ENCODE data around the gene RARG.

RARG gene

DNA sequence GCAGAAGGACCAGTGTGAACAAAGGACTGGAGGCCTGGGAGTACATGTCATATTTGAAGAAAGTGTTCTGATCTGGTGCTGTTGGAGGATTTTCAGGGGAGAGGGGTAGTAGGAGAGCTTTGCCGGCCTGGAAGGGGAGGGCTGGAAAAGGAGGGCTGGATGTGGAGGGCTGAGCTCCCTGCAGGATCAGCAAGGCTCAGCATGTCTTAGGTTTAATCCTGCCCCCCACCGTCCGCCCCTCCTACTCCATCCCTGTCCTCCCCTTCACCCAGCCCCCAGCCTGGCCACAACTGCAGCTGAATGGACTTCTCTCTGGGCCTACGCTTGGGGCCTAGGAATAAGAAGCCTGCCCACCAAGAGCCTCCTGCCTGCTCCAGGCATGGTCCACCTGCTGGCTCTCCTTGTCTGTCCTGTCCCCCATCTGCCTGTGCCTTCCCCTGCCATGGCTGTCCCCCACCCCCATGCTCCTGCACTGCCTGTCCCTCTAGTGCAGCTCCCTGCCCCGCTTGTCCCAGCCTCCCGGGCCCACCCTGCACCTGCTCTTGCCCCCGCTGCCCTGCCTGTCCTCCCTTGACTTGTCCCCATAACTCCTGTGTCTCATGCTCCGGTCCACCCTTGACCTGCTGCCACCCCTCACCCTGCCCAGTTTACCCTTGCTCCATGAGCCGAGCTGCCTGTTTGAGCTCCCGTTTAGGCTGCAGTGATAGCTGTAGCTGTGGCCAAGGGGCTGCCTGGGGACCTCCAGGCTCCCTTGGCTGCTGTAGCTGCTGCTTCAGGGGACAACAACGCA lies 9.8 kb upstream of the RARG start:
- TF ChIP-seq TAF1 (IDR thresholded peaks at IDR 0.05; ENCODE audit: borderline replicate concordance, insufficient read depth, low read length) (no peak), SIN3A (IDR thresholded peaks at IDR 0.05; ENCODE audit: borderline replicate concordance, insufficient read depth, low read length) (no peak), FOXP2 (optimal IDR thresholded peaks at IDR 0.05; ENCODE audit: borderline replicate concordance, extremely low read depth, extremely low read length, insufficient read depth) (no peak), POLR2AphosphoS5 (IDR thresholded peaks at IDR 0.05; ENCODE audit: low read depth, low read length) (no peak)
- TF ChIP-seq, protein P1, sequence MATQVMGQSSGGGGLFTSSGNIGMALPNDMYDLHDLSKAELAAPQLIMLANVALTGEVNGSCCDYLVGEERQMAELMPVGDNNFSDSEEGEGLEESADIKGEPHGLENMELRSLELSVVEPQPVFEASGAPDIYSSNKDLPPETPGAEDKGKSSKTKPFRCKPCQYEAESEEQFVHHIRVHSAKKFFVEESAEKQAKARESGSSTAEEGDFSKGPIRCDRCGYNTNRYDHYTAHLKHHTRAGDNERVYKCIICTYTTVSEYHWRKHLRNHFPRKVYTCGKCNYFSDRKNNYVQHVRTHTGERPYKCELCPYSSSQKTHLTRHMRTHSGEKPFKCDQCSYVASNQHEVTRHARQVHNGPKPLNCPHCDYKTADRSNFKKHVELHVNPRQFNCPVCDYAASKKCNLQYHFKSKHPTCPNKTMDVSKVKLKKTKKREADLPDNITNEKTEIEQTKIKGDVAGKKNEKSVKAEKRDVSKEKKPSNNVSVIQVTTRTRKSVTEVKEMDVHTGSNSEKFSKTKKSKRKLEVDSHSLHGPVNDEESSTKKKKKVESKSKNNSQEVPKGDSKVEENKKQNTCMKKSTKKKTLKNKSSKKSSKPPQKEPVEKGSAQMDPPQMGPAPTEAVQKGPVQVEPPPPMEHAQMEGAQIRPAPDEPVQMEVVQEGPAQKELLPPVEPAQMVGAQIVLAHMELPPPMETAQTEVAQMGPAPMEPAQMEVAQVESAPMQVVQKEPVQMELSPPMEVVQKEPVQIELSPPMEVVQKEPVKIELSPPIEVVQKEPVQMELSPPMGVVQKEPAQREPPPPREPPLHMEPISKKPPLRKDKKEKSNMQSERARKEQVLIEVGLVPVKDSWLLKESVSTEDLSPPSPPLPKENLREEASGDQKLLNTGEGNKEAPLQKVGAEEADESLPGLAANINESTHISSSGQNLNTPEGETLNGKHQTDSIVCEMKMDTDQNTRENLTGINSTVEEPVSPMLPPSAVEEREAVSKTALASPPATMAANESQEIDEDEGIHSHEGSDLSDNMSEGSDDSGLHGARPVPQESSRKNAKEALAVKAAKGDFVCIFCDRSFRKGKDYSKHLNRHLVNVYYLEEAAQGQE (IDR thresholded peaks at IDR 0.05; ENCODE audit: insufficient read depth in 1 of 2, low read depth in 2 of 2, low read length in 2 of 2) = no peak

GRCh38 chr12:53239643-53240258 lies 7.7 kb upstream of the RARG start:
- TF ChIP-seq POLR2AphosphoS5 (IDR thresholded peaks at IDR 0.05; ENCODE audit: low read depth, low read length) (no peak), FOXP2 (optimal IDR thresholded peaks at IDR 0.05; ENCODE audit: borderline replicate concordance, extremely low read depth, extremely low read length, insufficient read depth) (no peak), TAF1 (IDR thresholded peaks at IDR 0.05; ENCODE audit: borderline replicate concordance, insufficient read depth, low read length) (no peak), SIN3A (IDR thresholded peaks at IDR 0.05; ENCODE audit: borderline replicate concordance, insufficient read depth, low read length) (no peak)
- TF ChIP-seq, protein P1 (IDR thresholded peaks at IDR 0.05; ENCODE audit: insufficient read depth in 1 of 2, low read depth in 2 of 2, low read length in 2 of 2) = no peak

DNA sequence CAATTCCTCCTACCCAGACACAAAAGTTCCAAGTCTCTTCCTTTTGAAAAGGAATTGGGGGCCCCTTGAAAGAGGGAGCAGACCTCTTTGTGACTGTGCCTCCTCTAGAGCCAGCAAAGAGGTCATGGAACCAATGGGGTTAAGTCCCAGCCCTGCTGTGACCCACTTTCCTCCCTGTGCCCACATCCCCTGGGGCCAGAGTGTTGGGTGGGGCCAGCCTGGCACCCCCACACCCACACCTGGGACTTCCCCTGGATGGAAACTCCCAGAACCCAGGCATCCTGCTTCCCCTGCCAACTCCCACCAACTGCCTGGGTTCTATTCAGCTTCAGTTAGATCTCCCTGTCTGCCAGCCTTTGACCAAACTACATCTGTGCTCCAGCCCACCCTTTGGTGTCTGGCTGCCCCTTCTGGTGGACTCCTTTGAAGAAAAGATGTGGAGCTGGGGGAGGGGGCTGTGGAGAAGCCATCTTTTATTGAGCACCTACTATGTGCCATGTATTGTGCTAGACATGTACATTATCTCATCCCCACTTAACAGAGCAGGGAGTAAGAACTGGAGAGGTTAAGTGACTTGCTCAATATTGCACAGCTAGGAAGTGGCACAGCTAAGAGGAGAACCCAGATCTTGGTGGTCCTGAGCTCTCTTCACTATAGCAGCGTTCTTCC lies 4.6 kb upstream of the RARG start:
- TF ChIP-seq POLR2AphosphoS5 (IDR thresholded peaks at IDR 0.05; ENCODE audit: low read depth, low read length) (no peak), SIN3A (IDR thresholded peaks at IDR 0.05; ENCODE audit: borderline replicate concordance, insufficient read depth, low read length) (no peak), FOXP2 (optimal IDR thresholded peaks at IDR 0.05; ENCODE audit: borderline replicate concordance, extremely low read depth, extremely low read length, insufficient read depth) (no peak), TAF1 (IDR thresholded peaks at IDR 0.05; ENCODE audit: borderline replicate concordance, insufficient read depth, low read length) (no peak)
- TF ChIP-seq, protein P1 (IDR thresholded peaks at IDR 0.05; ENCODE audit: insufficient read depth in 1 of 2, low read depth in 2 of 2, low read length in 2 of 2) = no peak

GRCh38 chr12:53235742-53236442 lies 3.9 kb upstream of the RARG start:
- TF ChIP-seq FOXP2 (optimal IDR thresholded peaks at IDR 0.05; ENCODE audit: borderline replicate concordance, extremely low read depth, extremely low read length, insufficient read depth) (no peak), SIN3A (IDR thresholded peaks at IDR 0.05; ENCODE audit: borderline replicate concordance, insufficient read depth, low read length) (no peak), TAF1 (IDR thresholded peaks at IDR 0.05; ENCODE audit: borderline replicate concordance, insufficient read depth, low read length) (no peak), POLR2AphosphoS5 (IDR thresholded peaks at IDR 0.05; ENCODE audit: low read depth, low read length) (no peak)
- TF ChIP-seq, protein P1 (IDR thresholded peaks at IDR 0.05; ENCODE audit: insufficient read depth in 1 of 2, low read depth in 2 of 2, low read length in 2 of 2) = no peak

Data from PFSK-1 (cell line).